NCI-H460 (cell line): Measurements from ENCODE around the gene IL4R. TPM values are rescaled to one million over a fixed set of nuclear protein-coding genes. Genes with fewer than 3 reads are reported as not detected.
A peak's percentile ranks its signal among the peaks of the same experiment; 100 is the strongest.
"Not testable (repeated sequence)": the region's sequence is repeated elsewhere in the genome, so short reads cannot be mapped to it uniquely, and the experiment has no call there.

Source experiments
- DNase-seq: peaks from one replicate; pipeline ENCODE4 v3.0.0-alpha.2; 2016; ENCODE audit warnings: low read depth; ENCODE audit errors: extremely low read depth
- total RNA-seq: library from RNA; depleted of rRNA; stranded (reverse); fragments of >200 nt; shearing (Covaris generic); gene quantifications from 2 replicates; pipeline ENCODE4 v1.2.3, GENCODE V29; 2014

IL4R gene
- total RNA-seq, 1 experiment from 2014 or later: 5.1 TPM

DNA sequence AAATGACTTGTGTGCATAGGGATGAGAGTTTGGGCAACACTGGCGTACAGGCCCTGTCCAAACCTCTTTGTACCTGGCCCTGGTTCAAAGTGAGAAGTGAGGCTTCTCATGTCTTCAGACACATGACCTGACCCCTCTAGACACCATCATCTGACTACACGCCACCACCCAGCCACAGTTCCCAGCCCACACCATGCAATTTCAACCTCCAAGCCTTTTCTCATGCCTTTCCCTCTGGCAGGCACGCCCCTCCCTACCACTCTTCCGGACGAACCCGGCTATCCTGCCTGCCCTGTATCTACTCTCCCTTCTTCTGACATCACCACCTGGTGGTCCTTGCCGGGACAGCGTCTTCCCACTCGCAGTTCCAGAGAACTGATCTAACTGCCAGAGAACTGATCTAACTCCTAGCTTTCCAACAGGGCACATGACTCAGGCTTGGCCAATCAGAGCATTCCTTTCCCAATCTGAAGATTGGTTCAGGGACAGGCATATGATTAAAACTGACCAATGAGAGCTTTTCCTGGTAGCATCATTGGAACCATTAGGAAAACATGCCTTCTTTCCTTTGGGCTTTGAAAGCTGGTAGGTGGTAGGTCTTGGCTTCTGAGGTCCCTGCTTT, 61.1 kb downstream of the IL4R start:
- DNase-seq: peak; percentile 30

DNA sequence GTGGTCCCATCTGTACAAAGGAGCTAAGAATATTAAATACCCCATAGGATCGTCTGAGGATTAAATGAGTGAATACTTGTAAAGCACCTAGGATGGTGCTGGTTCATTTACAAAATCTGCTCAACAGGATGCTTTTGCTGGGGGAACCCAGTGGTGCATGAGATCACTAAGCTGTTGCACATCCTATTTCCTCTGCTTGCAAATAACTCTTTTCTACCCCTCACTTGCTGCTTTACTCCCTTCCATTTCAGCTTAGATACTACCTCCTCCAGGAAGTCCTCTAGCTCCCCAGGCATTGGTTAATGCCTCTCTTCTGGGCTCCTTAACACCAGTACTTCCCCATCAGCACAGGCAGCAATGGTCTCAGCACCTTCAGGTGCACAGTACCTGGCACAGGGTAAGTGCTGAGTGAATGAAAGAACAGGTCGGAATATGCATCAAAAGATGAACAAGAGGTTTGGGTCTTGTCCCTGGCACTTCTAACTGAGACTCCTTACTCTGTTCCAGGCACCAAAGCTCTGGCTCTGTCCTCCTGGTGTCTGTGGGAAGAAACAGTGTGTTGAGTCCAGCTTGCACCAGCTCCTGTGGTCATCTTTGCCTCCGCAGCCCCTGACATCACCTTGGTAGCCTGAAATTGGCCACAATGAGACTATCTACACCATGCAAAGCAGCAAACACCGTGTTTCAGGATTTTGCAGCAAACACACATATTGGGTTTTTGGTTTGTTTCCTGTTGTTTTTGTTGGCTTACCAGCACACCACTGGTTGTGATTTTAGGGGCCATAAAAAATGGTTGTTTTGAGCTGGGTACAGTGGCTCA, 64.1 kb downstream of the IL4R start:
- no peak for DNase-seq

DNA sequence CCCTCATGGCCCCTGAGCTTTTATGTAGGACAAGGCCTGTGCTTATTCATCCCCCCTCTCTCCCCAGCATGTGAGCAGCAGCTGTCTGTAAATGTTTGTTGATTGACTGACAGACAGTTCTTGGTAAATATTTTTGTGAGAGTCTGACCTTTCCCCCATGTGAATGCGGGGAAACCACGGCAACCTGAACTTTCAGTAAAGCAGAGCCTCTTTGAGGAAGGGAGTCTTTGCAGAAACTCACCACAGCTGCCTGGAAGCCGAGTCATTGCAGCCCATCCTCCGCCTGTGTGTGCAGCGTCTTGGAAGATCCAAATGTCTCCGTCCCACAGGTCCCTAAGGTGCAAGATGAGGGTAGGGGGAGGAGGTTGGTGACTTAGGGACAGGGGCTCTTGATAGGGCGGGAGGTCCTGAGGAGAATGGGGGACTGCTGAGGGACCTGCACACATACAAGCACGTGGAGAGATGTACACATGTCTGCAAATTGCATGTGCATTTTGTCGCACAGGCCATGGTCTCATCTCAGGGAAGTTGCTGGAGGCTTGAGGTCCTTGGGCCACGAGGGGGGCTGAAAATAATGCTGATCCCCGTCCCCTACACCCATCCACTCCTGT, 65.2 kb downstream of the IL4R start:
- DNase-seq: no peak

DNA sequence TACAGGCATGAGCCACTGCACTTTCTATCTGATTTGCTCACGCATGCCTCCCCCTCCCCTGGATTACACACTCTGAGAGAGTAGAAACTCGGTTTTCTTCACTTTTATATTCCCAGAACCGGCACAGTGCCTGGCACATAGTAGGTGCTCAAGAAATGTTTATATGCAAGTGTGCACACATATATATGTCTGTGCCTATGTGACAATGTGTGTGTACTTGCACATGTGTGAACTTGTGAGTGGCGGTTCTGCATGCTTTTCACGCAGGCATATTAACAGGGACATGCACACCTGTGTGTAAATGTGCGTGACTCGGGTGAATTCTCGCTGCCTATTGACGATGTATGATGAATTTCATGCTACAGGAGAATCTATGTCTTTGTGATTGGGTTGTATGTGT, 66.1 kb downstream of the IL4R start:
- no peak for DNase-seq

DNA sequence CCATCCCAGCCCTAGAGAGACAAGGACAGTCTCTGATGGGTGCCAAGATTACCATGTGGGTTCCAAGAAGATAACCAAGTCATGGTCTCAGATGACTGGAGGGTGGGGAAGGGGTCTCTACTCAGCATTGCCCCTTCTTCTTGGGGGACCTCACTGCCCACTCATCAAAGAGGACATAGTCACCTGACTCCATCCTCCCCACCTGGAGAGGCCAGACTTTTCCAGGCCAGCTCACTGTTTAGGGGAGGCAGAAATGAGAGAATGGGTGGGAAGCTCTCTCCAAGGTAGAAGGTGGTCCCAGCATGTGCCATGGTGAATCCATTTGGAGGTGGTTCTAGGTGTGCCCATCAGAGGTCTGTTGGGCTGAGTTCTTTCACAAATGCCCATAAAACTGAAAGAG, 67.5 kb downstream of the IL4R start:
- no peak for DNase-seq

DNA sequence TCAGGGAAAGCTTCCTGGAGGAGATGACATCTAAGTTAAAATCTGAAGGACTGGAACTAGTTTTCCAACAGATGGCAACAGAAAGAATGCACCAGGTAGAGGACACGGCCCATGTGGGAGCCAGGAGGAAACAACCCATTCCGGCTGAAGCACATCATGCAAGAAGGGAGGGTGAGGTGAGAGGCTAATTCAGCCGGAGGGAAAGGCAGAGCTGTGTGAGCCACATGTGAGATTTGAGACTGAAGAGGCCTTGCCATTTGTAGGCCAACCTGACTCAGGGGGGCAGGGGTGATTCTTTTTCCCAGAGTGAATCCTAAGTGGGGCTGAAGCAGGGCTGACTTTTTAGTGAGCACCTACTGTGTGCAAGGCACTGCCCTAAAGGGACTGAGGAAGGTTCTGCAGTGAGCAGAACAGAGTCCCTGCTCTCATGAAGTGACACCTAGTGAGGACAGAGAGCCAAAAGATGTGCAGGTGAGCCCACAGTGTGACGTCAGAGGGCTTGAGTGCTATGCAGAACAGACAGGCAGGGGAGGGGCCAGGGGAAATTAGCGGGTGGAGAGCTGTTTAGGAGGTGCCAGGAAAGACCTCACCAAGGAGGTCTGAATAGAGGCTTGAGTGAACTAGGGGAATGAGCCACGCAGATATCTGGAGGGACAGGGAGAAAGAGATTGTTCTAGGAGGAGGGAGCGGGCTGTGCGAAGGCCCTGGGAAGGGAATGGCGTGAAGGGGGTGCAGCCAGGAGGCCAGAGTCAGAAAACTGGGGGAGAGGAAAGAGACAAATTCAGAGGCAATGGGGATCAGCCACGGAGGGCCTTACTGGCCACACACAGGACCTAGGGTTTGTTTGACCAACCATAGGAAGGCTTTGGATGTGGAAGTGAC, 68.4 kb downstream of the IL4R start:
- DNase-seq: no peak

DNA sequence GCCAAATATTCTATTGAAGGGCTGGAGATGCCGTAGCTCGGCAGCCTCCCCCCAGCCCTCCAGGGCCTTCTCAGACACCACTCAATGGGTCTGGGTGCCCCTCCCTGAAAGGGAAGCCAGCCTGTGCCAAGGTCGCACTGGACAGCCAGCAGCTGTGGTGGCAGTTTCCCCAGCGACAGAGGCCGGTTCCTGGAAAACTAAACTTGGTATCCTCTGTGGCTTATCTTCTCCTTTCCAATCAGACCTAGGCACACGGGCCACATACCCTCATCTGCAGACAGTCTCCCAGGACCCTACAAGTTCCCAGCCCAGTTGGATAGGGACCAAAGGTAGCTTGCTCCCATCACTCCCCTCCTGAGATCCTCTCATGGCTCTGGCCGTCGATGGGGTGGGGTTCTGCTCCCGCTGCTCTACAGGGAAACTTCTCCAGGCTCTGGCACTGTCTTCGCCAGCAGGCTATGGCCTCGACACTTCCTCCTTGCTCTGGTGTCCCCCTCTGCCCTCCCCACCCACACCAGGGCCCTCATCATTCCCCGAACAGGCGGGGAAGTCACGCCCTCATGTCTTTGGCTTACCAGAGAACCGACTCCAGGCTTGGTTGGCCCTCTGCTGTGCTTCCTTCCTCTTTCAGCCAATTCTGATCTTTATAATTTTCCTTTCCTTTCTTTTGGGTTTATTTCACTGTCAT, 69.9 kb downstream of the IL4R start:
- no peak for DNase-seq

DNA sequence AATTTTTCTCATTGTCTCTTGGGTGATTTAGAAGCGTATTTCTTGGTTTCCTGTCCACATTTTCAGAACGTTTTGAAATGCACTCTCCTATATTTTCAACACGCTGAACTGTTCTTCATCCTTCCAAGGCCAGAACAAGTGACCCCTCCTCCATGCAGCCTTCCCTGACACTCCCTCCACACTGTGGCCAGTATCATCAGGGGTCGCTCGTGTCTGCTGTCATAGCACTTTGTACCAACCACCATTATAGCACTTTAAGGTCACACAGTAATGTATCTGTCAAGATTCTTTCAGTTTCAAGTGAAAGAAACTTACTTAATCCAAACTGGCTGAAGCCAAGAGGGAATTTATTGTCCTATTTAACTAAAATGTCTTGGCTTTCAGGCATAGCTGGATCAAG, 70.7 kb downstream of the IL4R start:
- DNase-seq: no peak

DNA sequence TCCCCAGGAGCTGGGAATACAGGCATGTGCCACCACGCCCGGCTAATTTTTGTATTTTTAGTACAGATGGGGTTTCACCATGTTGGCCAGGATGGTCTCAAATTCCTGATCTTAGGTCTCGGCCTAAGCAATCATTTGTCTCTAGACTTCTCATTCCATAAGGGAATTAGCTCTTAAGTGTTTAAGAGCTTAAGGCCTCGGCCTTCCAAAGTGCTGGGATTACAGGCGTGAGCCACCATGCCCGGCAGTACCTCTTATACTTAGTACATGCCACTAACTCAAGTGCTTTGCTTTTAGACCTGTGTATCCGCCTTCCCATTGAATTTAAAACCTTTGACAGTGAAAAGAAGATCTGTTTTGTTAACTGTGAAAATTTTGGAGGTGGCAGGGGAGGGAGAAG, 71.6 kb downstream of the IL4R start:
- no peak for DNase-seq

DNA sequence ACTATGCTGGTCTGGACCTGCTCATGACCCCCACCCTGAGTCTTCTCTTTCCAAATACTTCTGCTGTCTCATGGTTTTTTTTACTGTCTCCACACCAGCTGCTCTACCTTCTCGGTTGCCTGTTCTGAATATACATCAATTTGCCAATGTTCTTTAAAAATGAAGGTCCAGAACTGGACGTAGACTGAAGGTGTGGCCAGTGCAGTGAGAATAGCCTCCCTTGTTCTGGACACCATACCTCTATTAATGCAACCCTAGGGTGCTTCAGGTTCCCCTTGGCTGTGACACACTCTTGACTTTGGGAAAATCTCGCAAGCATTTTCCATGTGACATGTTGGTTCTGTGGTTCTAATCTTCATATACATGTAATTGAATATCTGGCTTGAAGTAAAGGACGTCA, 72.9 kb downstream of the IL4R start:
- DNase-seq: no peak

DNA sequence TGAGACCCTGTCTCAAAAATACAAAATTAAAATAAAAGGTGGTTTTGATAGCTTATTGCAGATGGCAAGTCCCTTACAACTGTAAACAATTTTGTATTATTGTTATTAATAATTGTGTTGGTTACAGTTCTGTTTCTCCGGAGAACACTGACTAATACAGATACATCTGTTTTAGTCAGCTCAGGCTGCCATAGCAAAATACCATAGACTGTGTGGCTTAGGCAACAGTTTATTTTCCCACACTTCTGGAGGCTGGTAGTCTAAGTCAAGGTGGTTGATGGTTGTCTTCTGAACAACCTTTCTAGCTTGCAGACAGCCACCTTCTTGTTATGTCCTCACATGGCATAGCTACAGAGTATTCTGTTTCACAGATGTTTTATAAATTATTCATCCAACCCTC, 74.0 kb downstream of the IL4R start:
- DNase-seq: no peak

DNA sequence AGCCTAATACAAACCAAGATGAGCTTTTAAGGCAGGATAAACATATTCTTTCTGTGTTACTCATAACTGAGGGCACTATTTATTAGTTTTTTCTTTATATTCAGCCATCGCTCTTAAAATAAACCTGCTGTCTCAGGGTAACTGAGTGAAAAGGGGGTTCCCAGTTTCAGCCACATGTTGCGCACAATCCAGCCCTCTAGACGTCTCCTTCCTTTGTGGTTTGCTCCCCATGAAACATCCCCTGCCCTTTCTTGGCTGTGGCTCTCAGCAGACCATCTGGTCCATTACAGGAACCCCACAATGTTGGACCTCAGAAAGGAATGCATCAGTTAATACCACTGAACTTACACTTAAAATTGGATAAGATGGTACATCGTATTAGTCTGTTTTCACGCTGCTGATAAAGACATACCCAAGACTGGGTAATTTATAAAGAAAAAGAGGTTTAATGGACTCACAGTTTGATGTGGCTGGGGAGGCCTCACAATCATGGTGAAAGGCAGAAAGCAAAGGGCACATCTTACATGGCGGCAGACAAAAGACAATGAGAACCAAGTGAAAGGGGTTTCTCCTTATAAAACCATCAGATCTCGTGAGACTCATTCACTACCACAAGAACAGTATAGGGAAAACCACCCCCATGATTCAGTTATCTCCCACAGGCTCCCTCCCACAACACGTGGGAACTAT, 75.6 kb downstream of the IL4R start:
- no peak for DNase-seq

DNA sequence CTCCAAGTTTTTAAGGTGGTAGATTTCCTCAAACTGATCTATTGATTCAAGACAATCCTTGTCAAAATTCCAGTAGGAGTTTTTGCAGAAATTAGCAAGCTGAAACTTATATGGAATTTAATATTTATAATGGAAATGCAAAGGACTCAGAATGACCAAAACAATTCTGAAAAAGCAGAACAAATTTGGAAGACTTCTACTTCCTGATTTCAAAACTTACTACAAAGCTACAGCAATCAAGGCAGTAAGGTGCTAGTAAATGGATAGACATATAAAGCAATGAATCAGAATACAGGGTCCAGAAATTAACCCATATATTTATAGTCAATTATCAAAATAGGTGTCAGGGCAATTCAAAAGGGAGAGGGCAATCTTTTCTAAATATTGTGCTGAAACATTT, 76.4 kb downstream of the IL4R start:
- no peak for DNase-seq

DNA sequence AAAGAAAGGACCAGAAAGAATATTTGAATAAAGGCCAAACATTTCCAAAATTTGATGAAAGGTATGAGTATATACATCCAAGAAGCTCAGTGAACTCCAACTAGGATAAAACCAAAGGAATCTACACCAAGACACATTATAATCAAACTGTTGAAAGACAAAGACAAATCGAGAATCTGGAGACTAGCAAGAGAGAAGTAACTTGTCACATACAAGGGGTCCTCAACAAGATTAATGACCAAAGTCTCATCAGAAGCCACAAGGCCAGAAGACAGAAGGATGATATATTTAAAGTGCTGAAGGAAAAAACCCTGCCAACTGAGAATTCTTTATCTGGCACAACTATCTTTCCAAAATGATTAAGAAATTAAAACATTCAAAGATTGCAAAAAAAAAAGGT, 78.9 kb downstream of the IL4R start:
- DNase-seq: no peak

DNA sequence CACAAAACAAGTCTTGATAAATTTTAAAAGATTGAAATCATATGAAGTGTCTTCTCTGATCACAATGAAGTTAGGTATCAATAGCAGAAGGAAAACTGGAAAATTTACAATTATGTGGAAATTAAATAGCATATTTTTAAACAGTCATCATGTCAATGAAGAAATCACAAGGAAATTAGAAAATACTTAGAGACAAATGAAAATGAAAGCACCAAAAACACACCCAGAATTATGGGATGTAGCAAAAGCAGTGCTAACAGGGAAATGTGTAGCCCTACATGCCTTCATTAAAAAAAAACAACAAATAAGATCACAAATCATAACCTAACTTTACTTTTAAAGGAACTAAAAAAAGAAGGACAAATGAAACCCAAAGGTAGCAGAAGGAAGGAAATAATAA, 80.7 kb downstream of the IL4R start:
- no peak for DNase-seq

DNA sequence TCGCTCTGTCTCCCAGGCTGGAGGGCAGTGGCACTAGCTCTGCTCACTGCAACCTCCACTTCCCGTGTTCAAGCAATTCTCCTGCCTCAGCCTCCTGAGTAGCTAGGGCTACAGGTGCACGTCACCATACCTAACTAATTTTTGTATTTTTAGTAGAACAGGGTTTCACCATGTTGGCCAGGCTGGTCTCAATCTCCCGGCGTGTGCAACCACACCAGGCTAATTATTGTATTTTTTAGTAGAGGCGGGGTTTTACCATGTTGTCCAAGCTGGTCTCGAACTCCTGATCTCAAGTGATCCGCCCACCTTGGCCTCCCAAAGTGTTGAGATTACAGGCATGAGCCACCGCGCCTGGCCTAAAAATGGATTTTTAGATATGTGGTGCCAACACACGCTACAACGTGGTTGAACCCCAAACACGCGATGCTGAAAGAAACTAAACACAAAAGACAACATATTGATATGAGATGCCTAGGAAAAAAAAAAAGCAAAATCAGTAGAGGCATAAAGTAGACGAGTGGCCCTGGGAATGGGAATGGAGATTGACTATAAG, 84.6 kb downstream of the IL4R start:
- DNase-seq: not testable (repeated sequence)

DNA sequence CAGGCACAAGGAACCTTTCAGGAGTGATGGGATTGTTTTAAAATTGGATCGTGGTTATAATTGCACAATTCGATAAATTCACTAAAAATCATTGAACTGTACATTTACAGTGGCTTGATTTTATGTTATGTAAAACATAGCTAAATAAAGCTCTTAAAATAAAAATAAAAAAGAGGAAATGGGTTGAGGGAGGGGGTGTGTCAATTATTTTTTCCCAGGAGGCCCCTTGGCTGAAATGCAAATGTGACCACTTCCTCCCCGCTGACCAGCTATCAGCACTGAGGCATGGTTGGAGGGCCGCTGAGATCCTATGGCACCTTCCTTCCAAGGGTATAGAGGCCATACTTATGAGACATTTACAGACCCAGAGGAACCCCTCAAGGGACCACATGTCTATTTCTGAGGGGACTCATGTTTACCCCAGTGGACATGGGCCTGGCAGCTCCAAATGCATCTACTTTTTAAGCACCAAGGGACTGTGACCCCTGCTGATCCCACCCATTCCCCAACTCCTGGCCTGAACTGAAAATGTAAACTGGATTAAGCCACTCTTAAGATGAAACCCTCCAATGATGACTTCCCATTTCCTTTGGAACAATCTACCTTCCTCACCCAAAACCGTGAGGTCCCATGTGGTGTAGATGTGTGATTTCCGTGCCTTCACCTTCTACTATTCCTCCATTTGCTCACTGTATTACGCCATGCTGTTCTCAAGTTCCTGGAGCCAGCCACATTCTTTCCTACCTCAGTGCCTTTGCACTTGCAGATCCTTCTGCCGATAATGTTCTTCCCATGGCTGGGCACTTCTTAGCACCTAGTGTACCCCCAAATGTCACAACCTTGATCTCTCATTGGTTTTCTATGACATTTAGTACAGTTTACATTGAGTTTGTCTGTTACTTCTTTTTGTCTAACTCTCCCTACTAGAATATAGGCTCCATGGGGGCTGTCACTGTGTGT, 85.4 kb downstream of the IL4R start:
- no peak for DNase-seq

DNA sequence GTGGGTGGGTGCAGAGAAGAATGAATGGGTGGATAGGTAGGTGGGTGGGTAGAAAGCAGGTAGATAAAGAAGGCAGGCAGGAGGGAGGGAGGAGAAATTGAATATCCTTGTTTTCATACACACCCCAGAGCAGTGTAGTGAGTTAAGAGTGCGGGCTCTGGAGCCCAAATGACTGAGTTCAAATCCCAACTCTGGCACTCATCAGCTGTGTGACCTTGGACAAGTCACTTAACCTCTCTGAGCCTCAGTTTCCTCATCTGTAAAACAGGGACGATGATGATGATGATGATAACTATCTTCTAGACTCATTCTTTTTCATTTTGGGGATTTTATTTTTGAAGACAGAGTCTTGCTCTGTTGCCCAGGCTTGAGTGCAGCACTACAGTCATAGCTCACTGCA, 86.2 kb downstream of the IL4R start:
- no peak for DNase-seq
